CD4-positive, alpha-beta T cell (primary cell): Measurements from ENCODE around the gene HTR2A. TPM values are rescaled to one million over a fixed set of nuclear protein-coding genes. Genes with fewer than 3 reads are reported as not detected.

Experiments
- ATAC-seq: fragments of 200-7000 bp; cut with Tn5 transposase; one replicate; pipeline ENCODE4 v1.10.0; 2022; ENCODE audit warnings: mild to moderate bottlenecking; ENCODE audit not compliant: poor library complexity
- CTCF ChIA-PET: fragments of 350-600 bp; sonication (Branson Sonifier 250); formaldehyde crosslinking; loops from one replicate; lab custom pipeline; 2021; ENCODE audit warnings: antibody characterized with exemption, inconsistent platforms; lab: Charles Lee
- POLR2A ChIA-PET: fragments of 350-600 bp; sonication (Branson Sonifier 250); formaldehyde crosslinking; loops from one replicate; lab custom pipeline; 2021; ENCODE audit warnings: antibody characterized with exemption, inconsistent platforms; lab: Charles Lee
- DNase-seq, 14 experiments: peaks; one replicate each; pipeline ENCODE4 v3.0.0-alpha.2; 2013 to 2020; ENCODE audit warnings: mixed read lengths in 2 of 14
- H3K27ac ChIP-seq, 2 donors: one replicate each; pipeline versions ENCODE4 v1.5.1 to v1.7.0; 2013; ENCODE audit warnings: low read length in 2 of 2, low read depth in 1 of 2, mild to moderate bottlenecking in 1 of 2
- H3K27me3 ChIP-seq, 2 experiments: 1 replicate in 1 of 2; 2 replicates in 1 of 2; pipeline versions ENCODE4 v1.6.1 to v1.7.0; 2013; ENCODE audit warnings: low read length in 2 of 2, control low read depth in 1 of 2, mild to moderate bottlenecking in 1 of 2, moderate library complexity in 1 of 2; ENCODE audit not compliant: insufficient read depth in 2 of 2, control insufficient read depth in 1 of 2
- H3K36me3 ChIP-seq: one replicate; pipeline ENCODE4 v1.6.1; 2013; ENCODE audit warnings: low read length, control low read depth; ENCODE audit not compliant: insufficient read depth
- H3K4me1 ChIP-seq: one replicate; pipeline ENCODE4 v1.6.1; 2013; ENCODE audit warnings: low read length, control low read depth; ENCODE audit not compliant: insufficient read depth
- H3K4me3 ChIP-seq: one replicate; pipeline ENCODE4 v1.5.1; 2013; ENCODE audit warnings: mild to moderate bottlenecking, low read length, moderate library complexity
- H3K9me3 ChIP-seq, 2 experiments: 1 replicate in 1 of 2; 2 replicates in 1 of 2; pipeline versions ENCODE4 v1.6.1 to v1.7.0; 2013; ENCODE audit warnings: low read length in 2 of 2, mild to moderate bottlenecking in 2 of 2, control low read depth in 1 of 2, moderate library complexity in 1 of 2; ENCODE audit not compliant: control insufficient read depth in 1 of 2, insufficient read depth in 1 of 2
- H3K27ac Mint-ChIP-seq: one replicate; pipeline ENCODE4 v1.8.0; 2020; ENCODE audit warnings: mixed read lengths
- H3K27me3 Mint-ChIP-seq: one replicate; pipeline ENCODE4 v1.8.0; 2021; ENCODE audit warnings: mixed read lengths
- H3K36me3 Mint-ChIP-seq: one replicate; pipeline ENCODE4 v1.8.0; 2021; ENCODE audit warnings: low read depth, mixed read lengths
- H3K4me1 Mint-ChIP-seq: one replicate; pipeline ENCODE4 v1.8.0; 2021; ENCODE audit warnings: low read depth, mixed read lengths
- H3K4me3 Mint-ChIP-seq: one replicate; pipeline ENCODE4 v1.8.0; 2020; ENCODE audit warnings: mild to moderate bottlenecking, mixed read lengths
- H3K9me3 Mint-ChIP-seq: one replicate; pipeline ENCODE4 v1.8.0; 2020; ENCODE audit warnings: mixed read lengths
- intact Hi-C, 2 experiments: fragments of 100-400 bp; cut with DNase I in 1 of 2; cut with micrococcal nuclease in 1 of 2; formaldehyde crosslinking; loops; one replicate each; pipeline versions ENCODE4 v1.15.1 to v1.9.0; 2023 to 2025; cut with DNase I, micrococcal nuclease
- total RNA-seq, 174 experiments: library from RNA in 2 of 174; stranded (reverse) in 2 of 174; gene quantifications; one replicate each; pipeline ENCODE4 v1.2.3 and lab custom pipeline; 2021 to 2026
- TF ChIP-seq, protein P1 (sequence below): fragments of 200-600 bp; IDR thresholded peaks from one replicate; pipeline ENCODE4 v1.8.0; 2022; ENCODE audit warnings: antibody characterized with exemption, mild to moderate bottlenecking

Gene HTR2A
- total RNA-seq, 2 experiments from 2014 or later: not detected

DNA sequence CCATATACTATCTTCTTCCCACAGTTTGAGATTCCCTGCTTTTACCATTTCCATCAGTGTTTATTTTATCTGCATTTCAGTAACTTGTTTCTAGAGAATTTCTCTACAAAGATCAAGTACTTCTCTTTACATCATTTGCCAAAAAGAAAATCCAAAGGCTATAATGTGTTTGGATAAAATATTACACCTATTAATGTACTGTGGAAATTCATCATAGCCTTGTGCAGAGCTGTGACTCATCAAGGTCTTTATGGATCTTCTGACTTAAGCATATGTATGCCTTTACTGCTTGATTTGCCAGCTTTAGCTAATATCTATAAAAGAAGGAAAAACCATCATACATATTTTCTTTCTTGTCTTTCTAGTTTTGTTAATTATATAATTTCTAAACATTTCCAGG is 9.6 kb upstream of the HTR2A start:
- TF ChIP-seq, protein P1, sequence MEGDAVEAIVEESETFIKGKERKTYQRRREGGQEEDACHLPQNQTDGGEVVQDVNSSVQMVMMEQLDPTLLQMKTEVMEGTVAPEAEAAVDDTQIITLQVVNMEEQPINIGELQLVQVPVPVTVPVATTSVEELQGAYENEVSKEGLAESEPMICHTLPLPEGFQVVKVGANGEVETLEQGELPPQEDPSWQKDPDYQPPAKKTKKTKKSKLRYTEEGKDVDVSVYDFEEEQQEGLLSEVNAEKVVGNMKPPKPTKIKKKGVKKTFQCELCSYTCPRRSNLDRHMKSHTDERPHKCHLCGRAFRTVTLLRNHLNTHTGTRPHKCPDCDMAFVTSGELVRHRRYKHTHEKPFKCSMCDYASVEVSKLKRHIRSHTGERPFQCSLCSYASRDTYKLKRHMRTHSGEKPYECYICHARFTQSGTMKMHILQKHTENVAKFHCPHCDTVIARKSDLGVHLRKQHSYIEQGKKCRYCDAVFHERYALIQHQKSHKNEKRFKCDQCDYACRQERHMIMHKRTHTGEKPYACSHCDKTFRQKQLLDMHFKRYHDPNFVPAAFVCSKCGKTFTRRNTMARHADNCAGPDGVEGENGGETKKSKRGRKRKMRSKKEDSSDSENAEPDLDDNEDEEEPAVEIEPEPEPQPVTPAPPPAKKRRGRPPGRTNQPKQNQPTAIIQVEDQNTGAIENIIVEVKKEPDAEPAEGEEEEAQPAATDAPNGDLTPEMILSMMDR: no peak
- H3K27ac Mint-ChIP-seq: no peak overlapping the region
- H3K27ac ChIP-seq: no peak overlapping the region
- DNase-seq (no peak), ATAC-seq (no peak)
- H3K4me3 Mint-ChIP-seq: no peak overlapping the region
- ChIA-PET POLR2A (interaction anchor here (0.6 kb wide), 1 partner anchor 20 kb away, joined by 3 read pairs; no protein-coding TSS in a partner anchor), CTCF (no interaction called here)
- no peaks in the 10 kb centered on the region for H3K9me3 ChIP-seq
- H3K27me3 Mint-ChIP-seq: peaks cover 15% of the 10 kb centered on the region
- no peaks in the 10 kb centered on the region for H3K9me3 Mint-ChIP-seq
- no peaks in the 10 kb centered on the region for H3K4me1 ChIP-seq
- H3K36me3 ChIP-seq: no peaks in the 10 kb centered on the region
- intact Hi-C loops: no loop called here
- H3K36me3 Mint-ChIP-seq: no peaks in the 10 kb centered on the region
- H3K4me1 Mint-ChIP-seq: no peaks in the 10 kb centered on the region
- H3K27me3 ChIP-seq: peaks cover 0 to 4% of the 10 kb centered on the region in 2 experiments
- no peak overlapping the region for H3K4me3 ChIP-seq

DNA sequence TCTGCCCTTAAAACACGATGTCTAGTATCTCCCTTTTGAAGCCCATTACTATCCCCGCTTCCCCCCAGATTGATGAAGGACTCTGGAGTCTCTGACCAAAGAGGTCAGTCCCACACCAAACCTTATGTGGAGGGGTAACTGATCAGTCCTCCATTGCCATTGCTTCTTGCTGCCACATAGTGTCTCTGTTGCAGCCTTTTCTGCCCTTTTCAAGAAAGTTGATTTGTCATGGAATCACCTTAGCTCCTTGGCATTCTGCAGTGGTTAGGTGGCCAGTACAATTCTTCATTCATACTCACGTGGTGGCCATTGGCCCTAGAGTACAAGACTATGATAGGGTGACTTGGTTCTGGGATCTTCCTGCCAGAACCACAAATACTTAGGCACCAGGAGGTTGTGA is 8.4 kb upstream of the HTR2A start:
- H3K4me1 Mint-ChIP-seq: no peaks in the 10 kb centered on the region
- DNase-seq (no peak), ATAC-seq (no peak)
- ChIA-PET POLR2A (no interaction called here), CTCF (no interaction called here)
- Histone ChIP-seq H3K4me1 (no peaks in the 10 kb centered on the region), H3K9me3 (no peaks in the 10 kb centered on the region), H3K4me3 (no peak overlapping the region), H3K36me3 (no peaks in the 10 kb centered on the region), H3K27me3 (no peaks in the 10 kb centered on the region), H3K27ac (no peak overlapping the region)
- no peak overlapping the region for H3K4me3 Mint-ChIP-seq
- H3K9me3 Mint-ChIP-seq: no peaks in the 10 kb centered on the region
- H3K27ac Mint-ChIP-seq: no peak overlapping the region
- TF ChIP-seq, protein P1: no peak
- no peaks in the 10 kb centered on the region for H3K36me3 Mint-ChIP-seq
- H3K27me3 Mint-ChIP-seq: peaks cover 6% of the 10 kb centered on the region
- intact Hi-C loops: no loop called here

DNA sequence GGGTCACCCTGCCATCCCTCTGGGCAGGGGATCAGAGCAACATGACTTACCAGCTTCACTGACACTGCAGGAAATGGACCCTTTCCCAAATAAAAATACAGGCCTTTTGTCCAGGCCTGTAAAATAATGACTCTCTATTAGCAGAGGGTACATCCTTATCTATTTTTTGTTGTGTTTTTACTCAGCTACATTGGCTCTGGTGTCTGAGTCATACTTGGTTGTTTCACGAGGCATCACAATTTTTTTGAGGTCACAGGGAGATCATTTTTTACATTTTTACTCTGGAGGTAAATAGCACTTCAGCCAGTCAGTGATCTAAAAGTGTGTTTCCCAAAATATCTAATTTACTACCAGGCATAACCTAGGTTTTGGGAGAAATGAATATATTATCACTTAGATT is 6.9 kb upstream of the HTR2A start:
- no peak for DNase-seq
- Mint-ChIP-seq H3K27me3 (peaks cover 4% of the 10 kb centered on the region), H3K4me3 (no peak overlapping the region), H3K36me3 (no peaks in the 10 kb centered on the region), H3K4me1 (no peaks in the 10 kb centered on the region), H3K9me3 (no peaks in the 10 kb centered on the region), H3K27ac (no peak overlapping the region)
- no peak overlapping the region for H3K4me3 ChIP-seq
- H3K27me3 ChIP-seq: no peaks in the 10 kb centered on the region
- ChIA-PET CTCF (no interaction called here), POLR2A (no interaction called here)
- TF ChIP-seq, protein P1: no peak
- H3K9me3 ChIP-seq: no peaks in the 10 kb centered on the region
- intact Hi-C loops: no loop called here
- no peaks in the 10 kb centered on the region for H3K4me1 ChIP-seq
- no peak overlapping the region for H3K27ac ChIP-seq
- H3K36me3 ChIP-seq: no peaks in the 10 kb centered on the region
- no peak for ATAC-seq
